Suppressor macrophage (primary cell): ENCODE results near the gene PHF19.
A peak's percentile ranks its signal among the peaks of the same experiment; 100 is the strongest.

Experiments used
- DNase-seq, 4 experiments: peaks; one replicate each; pipeline ENCODE4 v3.0.0-alpha.2; 2020 to 2022

PHF19 gene

GRCh38 chr9:120891884-120892747, 15.1 kb upstream of the PHF19 start:
- no peak for DNase-seq

- no peak for DNase-seq
Measured at GRCh38 chr9:120891245-120891883, 14.4 kb upstream of the PHF19 start.

- no peak for DNase-seq
Measured at GRCh38 chr9:120890320-120891244, 13.6 kb upstream of the PHF19 start.

GRCh38 chr9:120889606-120890271, 12.8 kb upstream of the PHF19 start:
- DNase-seq, result no peak

GRCh38 chr9:120888626-120889025, 11.6 kb upstream of the PHF19 start:
- DNase-seq, result no peak

- peak in 1 of 4 experiments; percentile 36 for DNase-seq
Measured at GRCh38 chr9:120886490-120886967, 9.5 kb upstream of the PHF19 start.

- DNase-seq, result no peak
Measured at GRCh38 chr9:120885958-120886357, 9.0 kb upstream of the PHF19 start.

GRCh38 chr9:120885457-120885856, 8.5 kb upstream of the PHF19 start:
- no peak for DNase-seq

GRCh38 chr9:120883608-120883996, 6.6 kb upstream of the PHF19 start:
- DNase-seq, result no peak

- DNase-seq, result no peak
Measured at GRCh38 chr9:120882935-120883607, 6.1 kb upstream of the PHF19 start.

GRCh38 chr9:120879446-120879845, 2.5 kb upstream of the PHF19 start:
- no peak for DNase-seq

GRCh38 chr9:120878188-120879130, 1.5 kb upstream of the PHF19 start:
- no peak for DNase-seq

GRCh38 chr9:120877276-120878034, 467 bp upstream of the PHF19 start:
- peak; percentile 65 to 87 (median 74) for DNase-seq

- peak; percentile 86 to 92 (median 90) for DNase-seq
Measured at GRCh38 chr9:120875954-120876841, 790 bp downstream of the PHF19 start.

- DNase-seq, result no peak
Measured at GRCh38 chr9:120875643-120875953, 1.4 kb downstream of the PHF19 start.

GRCh38 chr9:120875195-120875565, 1.8 kb downstream of the PHF19 start:
- no peak for DNase-seq

- no peak for DNase-seq
Measured at GRCh38 chr9:120874226-120875194, 2.5 kb downstream of the PHF19 start.

- DNase-seq, result no peak
Measured at GRCh38 chr9:120873512-120873911, 3.5 kb downstream of the PHF19 start.
